ENCODE measurements around the gene EPHA7. TPM values are rescaled to one million over a fixed set of nuclear protein-coding genes. Genes with fewer than 3 reads are reported as not detected.

Gene EPHA7
- total RNA-seq, 1 experiment from 2014 or later: 0.17 TPM

- BruUV-seq (replicated peaks): no TSS peak
- TF ChIP-seq CTCF (IDR thresholded peaks at IDR 0.05; ENCODE audit: unreplicated experiment): no peak
- Mint-ChIP-seq H3K4me3 (ENCODE audit: low read depth, unreplicated experiment) (no peak overlapping the region), H3K36me3 (ENCODE audit: insufficient read depth, unreplicated experiment) (no peaks in the 10 kb centered on the region), H3K9me3 (ENCODE audit: low read depth, unreplicated experiment) (peaks cover 12% of the 10 kb centered on the region), H3K4me1 (ENCODE audit: low read depth, unreplicated experiment) (no peaks in the 10 kb centered on the region), H3K27me3 (ENCODE audit: unreplicated experiment) (no peaks in the 10 kb centered on the region), H3K27ac (ENCODE audit: unreplicated experiment) (no peak overlapping the region)
- DNase-seq: no peak
- CTCF ChIA-PET: no interaction called here
- intact Hi-C loops (cut with micrococcal nuclease; ENCODE audit: unreplicated experiment): no loop called here
These were observed 31.3 kb downstream of the EPHA7 start for GRCh38 chr6:93388070-93388469.

- no peak for TF ChIP-seq CTCF (IDR thresholded peaks at IDR 0.05; ENCODE audit: unreplicated experiment)
- intact Hi-C loops (cut with micrococcal nuclease; ENCODE audit: unreplicated experiment): no loop called here
- Mint-ChIP-seq H3K36me3 (ENCODE audit: insufficient read depth, unreplicated experiment) (no peaks in the 10 kb centered on the region), H3K27me3 (ENCODE audit: unreplicated experiment) (no peaks in the 10 kb centered on the region), H3K27ac (ENCODE audit: unreplicated experiment) (no peak overlapping the region), H3K4me1 (ENCODE audit: low read depth, unreplicated experiment) (no peaks in the 10 kb centered on the region), H3K9me3 (ENCODE audit: low read depth, unreplicated experiment) (peaks cover 8% of the 10 kb centered on the region), H3K4me3 (ENCODE audit: low read depth, unreplicated experiment) (no peak overlapping the region)
- no peak for DNase-seq
- CTCF ChIA-PET: no interaction called here
- BruUV-seq (replicated peaks): no TSS peak
These were observed 43.3 kb downstream of the EPHA7 start for GRCh38 chr6:93376026-93376540.

- TF ChIP-seq CTCF (IDR thresholded peaks at IDR 0.05; ENCODE audit: unreplicated experiment): no peak
- no peak overlapping the region for H3K27ac Mint-ChIP-seq (ENCODE audit: unreplicated experiment)
- no TSS peak for BruUV-seq (replicated peaks)
- intact Hi-C loops (cut with micrococcal nuclease; ENCODE audit: unreplicated experiment): no loop called here
- no peak overlapping the region for H3K4me3 Mint-ChIP-seq (ENCODE audit: low read depth, unreplicated experiment)
- no peaks in the 10 kb centered on the region for H3K36me3 Mint-ChIP-seq (ENCODE audit: insufficient read depth, unreplicated experiment)
- CTCF ChIA-PET: no interaction called here
- DNase-seq: no peak
- peaks cover 8% of the 10 kb centered on the region for H3K9me3 Mint-ChIP-seq (ENCODE audit: low read depth, unreplicated experiment)
- no peaks in the 10 kb centered on the region for H3K27me3 Mint-ChIP-seq (ENCODE audit: unreplicated experiment)
- no peaks in the 10 kb centered on the region for H3K4me1 Mint-ChIP-seq (ENCODE audit: low read depth, unreplicated experiment)
These were observed 45.9 kb downstream of the EPHA7 start for GRCh38 chr6:93373445-93373844.

GRCh38 chr6:93371756-93372155 is 47.6 kb downstream of the EPHA7 start:
- TF ChIP-seq CTCF (IDR thresholded peaks at IDR 0.05; ENCODE audit: unreplicated experiment): no peak
- no TSS peak for BruUV-seq (replicated peaks)
- no peak for DNase-seq
- Mint-ChIP-seq H3K27ac (ENCODE audit: unreplicated experiment) (no peak overlapping the region), H3K4me3 (ENCODE audit: low read depth, unreplicated experiment) (no peak overlapping the region), H3K36me3 (ENCODE audit: insufficient read depth, unreplicated experiment) (no peaks in the 10 kb centered on the region), H3K27me3 (ENCODE audit: unreplicated experiment) (no peaks in the 10 kb centered on the region), H3K4me1 (ENCODE audit: low read depth, unreplicated experiment) (no peaks in the 10 kb centered on the region), H3K9me3 (ENCODE audit: low read depth, unreplicated experiment) (peaks cover 3% of the 10 kb centered on the region)
- CTCF ChIA-PET: no interaction called here
- intact Hi-C loops (cut with micrococcal nuclease; ENCODE audit: unreplicated experiment): no loop called here
